ENCODE results near the gene HPS4. TPM values are rescaled to one million over a fixed set of nuclear protein-coding genes. Genes with fewer than 3 reads are reported as not detected.

Gene HPS4
- total and polyA plus RNA-seq, 4 donors: 26.7 to 34.3 (median 34.2) TPM

GRCh38 chr22:26517429-26517828 lies 33.8 kb upstream of the HPS4 start:
- H3K4me3 ChIP-seq (ENCODE audit: low read depth, low read length): no peak overlapping the region
- no peaks in the 10 kb centered on the region for H3K27me3 ChIP-seq (ENCODE audit: control insufficient read depth, insufficient read depth, low read length)
- H3K36me3 ChIP-seq (ENCODE audit: control insufficient read depth, insufficient read depth, low read length): no peaks in the 10 kb centered on the region
- no peak overlapping the region for H3K27ac ChIP-seq (ENCODE audit: low read depth, low read length)
- no CpG with 5 or more reads among the region's 5 CpGs for WGBS (ENCODE audit: insufficient coverage)
- no peak for DNase-seq (ENCODE audit: low read depth in 4 of 6, low spot score in 6 of 6)
- peaks cover 6% of the 10 kb centered on the region for H3K4me1 ChIP-seq (ENCODE audit: control insufficient read depth, insufficient read depth, low read length)
- no peaks in the 10 kb centered on the region for H3K9me3 ChIP-seq (ENCODE audit: control insufficient read depth, insufficient read depth, low read length)

GRCh38 chr22:26516503-26516902 lies 32.9 kb upstream of the HPS4 start:
- no peaks in the 10 kb centered on the region for H3K9me3 ChIP-seq (ENCODE audit: control insufficient read depth, insufficient read depth, low read length)
- no CpG with 5 or more reads among the region's 1 CpG for WGBS (ENCODE audit: insufficient coverage)
- H3K27me3 ChIP-seq (ENCODE audit: control insufficient read depth, insufficient read depth, low read length): no peaks in the 10 kb centered on the region
- no peak overlapping the region for H3K27ac ChIP-seq (ENCODE audit: low read depth, low read length)
- peaks cover 8% of the 10 kb centered on the region for H3K4me1 ChIP-seq (ENCODE audit: control insufficient read depth, insufficient read depth, low read length)
- H3K36me3 ChIP-seq (ENCODE audit: control insufficient read depth, insufficient read depth, low read length): no peaks in the 10 kb centered on the region
- no peak overlapping the region for H3K4me3 ChIP-seq (ENCODE audit: low read depth, low read length)
- DNase-seq (ENCODE audit: low read depth in 4 of 6, low spot score in 6 of 6): no peak

GRCh38 chr22:26515931-26516330 lies 32.3 kb upstream of the HPS4 start:
- Histone ChIP-seq H3K4me3 (ENCODE audit: low read depth, low read length) (no peak overlapping the region), H3K27me3 (ENCODE audit: control insufficient read depth, insufficient read depth, low read length) (no peaks in the 10 kb centered on the region), H3K9me3 (ENCODE audit: control insufficient read depth, insufficient read depth, low read length) (no peaks in the 10 kb centered on the region), H3K27ac (ENCODE audit: low read depth, low read length) (no peak overlapping the region), H3K4me1 (ENCODE audit: control insufficient read depth, insufficient read depth, low read length) (peaks cover 9% of the 10 kb centered on the region), H3K36me3 (ENCODE audit: control insufficient read depth, insufficient read depth, low read length) (no peaks in the 10 kb centered on the region)
- WGBS (ENCODE audit: insufficient coverage): no CpG with 5 or more reads among the region's 3 CpGs
- peak in 1 of 6 donors; percentile 54 for DNase-seq (ENCODE audit: low read depth in 4 of 6, low spot score in 6 of 6)

- peaks cover 9% of the 10 kb centered on the region for H3K4me1 ChIP-seq (ENCODE audit: control insufficient read depth, insufficient read depth, low read length)
- no peaks in the 10 kb centered on the region for H3K9me3 ChIP-seq (ENCODE audit: control insufficient read depth, insufficient read depth, low read length)
- no peak overlapping the region for H3K4me3 ChIP-seq (ENCODE audit: low read depth, low read length)
- H3K27ac ChIP-seq (ENCODE audit: low read depth, low read length): no peak overlapping the region
- H3K36me3 ChIP-seq (ENCODE audit: control insufficient read depth, insufficient read depth, low read length): peaks cover 4% of the 10 kb centered on the region
- DNase-seq (ENCODE audit: low read depth in 4 of 6, low spot score in 6 of 6): no peak
- 95% methylated on average over 3 of the region's 12 CpGs for WGBS (ENCODE audit: insufficient coverage)
- H3K27me3 ChIP-seq (ENCODE audit: control insufficient read depth, insufficient read depth, low read length): no peaks in the 10 kb centered on the region
Measured at GRCh38 chr22:26514419-26515161, 31.0 kb upstream of the HPS4 start.

- Histone ChIP-seq H3K9me3 (ENCODE audit: control insufficient read depth, insufficient read depth, low read length) (no peaks in the 10 kb centered on the region), H3K4me3 (ENCODE audit: low read depth, low read length) (no peak overlapping the region), H3K27me3 (ENCODE audit: control insufficient read depth, insufficient read depth, low read length) (no peaks in the 10 kb centered on the region), H3K4me1 (ENCODE audit: control insufficient read depth, insufficient read depth, low read length) (peaks cover 9% of the 10 kb centered on the region), H3K36me3 (ENCODE audit: control insufficient read depth, insufficient read depth, low read length) (peaks cover 12% of the 10 kb centered on the region), H3K27ac (ENCODE audit: low read depth, low read length) (no peak overlapping the region)
- WGBS (ENCODE audit: insufficient coverage): no CpG with 5 or more reads among the region's 1 CpG
- DNase-seq (ENCODE audit: low read depth in 4 of 6, low spot score in 6 of 6): no peak
Measured at GRCh38 chr22:26513838-26514237, 30.3 kb upstream of the HPS4 start.

- peak within 1 kb of the TSS; percentile 43 for H3K27ac ChIP-seq (ENCODE audit: low read depth, low read length)
- no peaks in the 10 kb centered on the region for H3K27me3 ChIP-seq (ENCODE audit: control insufficient read depth, insufficient read depth, low read length)
- H3K9me3 ChIP-seq (ENCODE audit: control insufficient read depth, insufficient read depth, low read length): no peaks in the 10 kb centered on the region
- under 1% methylated on average over 40 of the region's 40 CpGs for WGBS (ENCODE audit: insufficient coverage)
- peaks cover 21% of the 10 kb centered on the region for H3K36me3 ChIP-seq (ENCODE audit: control insufficient read depth, insufficient read depth, low read length)
- DNase-seq (ENCODE audit: low read depth in 4 of 6, low spot score in 6 of 6): peak; percentile 88 to 98 (median 90)
- H3K4me3 ChIP-seq (ENCODE audit: low read depth, low read length): peak within 1 kb of the TSS; percentile 93
- peaks cover 9% of the 10 kb centered on the region for H3K4me1 ChIP-seq (ENCODE audit: control insufficient read depth, insufficient read depth, low read length)
Measured at GRCh38 chr22:26512149-26512793, 28.7 kb upstream of the HPS4 start, which contains the start of gene TFIP11. TFIP11 (minus strand) TSS chr22:26512473; CDS start chr22:26510272, 2,201 bp downstream.

- Histone ChIP-seq H3K36me3 (ENCODE audit: control insufficient read depth, insufficient read depth, low read length) (peaks cover 50% of the 10 kb centered on the region), H3K9me3 (ENCODE audit: control insufficient read depth, insufficient read depth, low read length) (no peaks in the 10 kb centered on the region)
Measured at GRCh38 chr22:26508148-26508547, 24.6 kb upstream of the HPS4 start.

GRCh38 chr22:26503758-26504157 lies 20.2 kb upstream of the HPS4 start:
- H3K4me3 ChIP-seq (ENCODE audit: low read depth, low read length): no peak overlapping the region
- H3K4me1 ChIP-seq (ENCODE audit: control insufficient read depth, insufficient read depth, low read length): no peaks in the 10 kb centered on the region
- no CpG with 5 or more reads among the region's 1 CpG for WGBS (ENCODE audit: insufficient coverage)
- no peak overlapping the region for H3K27ac ChIP-seq (ENCODE audit: low read depth, low read length)
- peaks cover 66% of the 10 kb centered on the region for H3K36me3 ChIP-seq (ENCODE audit: control insufficient read depth, insufficient read depth, low read length)
- H3K9me3 ChIP-seq (ENCODE audit: control insufficient read depth, insufficient read depth, low read length): no peaks in the 10 kb centered on the region
- H3K27me3 ChIP-seq (ENCODE audit: control insufficient read depth, insufficient read depth, low read length): no peaks in the 10 kb centered on the region
- no peak for DNase-seq (ENCODE audit: low read depth in 4 of 6, low spot score in 6 of 6)

More at GRCh38 chr22:26508148-26508547, 24.6 kb upstream of the HPS4 start:
- no peak overlapping the region for H3K27ac ChIP-seq (ENCODE audit: low read depth, low read length)
- peaks cover 8% of the 10 kb centered on the region for H3K4me1 ChIP-seq (ENCODE audit: control insufficient read depth, insufficient read depth, low read length)
- H3K27me3 ChIP-seq (ENCODE audit: control insufficient read depth, insufficient read depth, low read length): no peaks in the 10 kb centered on the region
- no peak overlapping the region for H3K4me3 ChIP-seq (ENCODE audit: low read depth, low read length)
- no peak for DNase-seq (ENCODE audit: low read depth in 4 of 6, low spot score in 6 of 6)

- peak in 2 of 6 donors; percentile 65 to 72 for DNase-seq (ENCODE audit: low read depth in 4 of 6, low spot score in 6 of 6)
- Histone ChIP-seq H3K27me3 (ENCODE audit: control insufficient read depth, insufficient read depth, low read length) (no peaks in the 10 kb centered on the region), H3K4me3 (ENCODE audit: low read depth, low read length) (no peak overlapping the region), H3K27ac (ENCODE audit: low read depth, low read length) (no peak overlapping the region), H3K4me1 (ENCODE audit: control insufficient read depth, insufficient read depth, low read length) (no peaks in the 10 kb centered on the region), H3K36me3 (ENCODE audit: control insufficient read depth, insufficient read depth, low read length) (peaks cover 67% of the 10 kb centered on the region), H3K9me3 (ENCODE audit: control insufficient read depth, insufficient read depth, low read length) (no peaks in the 10 kb centered on the region)
- 28% methylated on average over 3 of the region's 3 CpGs for WGBS (ENCODE audit: insufficient coverage)
Measured at GRCh38 chr22:26502688-26503561, 19.3 kb upstream of the HPS4 start.
